Body of pancreas (tissue), 4 donors: Measurements from ENCODE around the gene CYP2W1. TPM values are rescaled to one million over a fixed set of nuclear protein-coding genes. Genes with fewer than 3 reads are reported as not detected.

ENCODE experiments used
- ATAC-seq: fragments of 150-250 bp; one replicate; pipeline ENCODE4 v1.9.1; 2016
- DNase-seq, 4 donors: peaks; one replicate each; pipeline ENCODE4 v3.0.0-alpha.2; 2019
- H3K27ac ChIP-seq, 4 donors: fragments of 200-600 bp; sonication (generic); 1 replicate in 3 of 4; 2 replicates in 1 of 4; pipeline versions ENCODE4 v1.5.1 to v1.6.1; 2016 to 2019; ENCODE audit warnings: mild to moderate bottlenecking in 1 of 4, mixed read lengths in 1 of 4, moderate library complexity in 1 of 4
- H3K27me3 ChIP-seq, 2 donors: fragments of 200-600 bp; sonication (generic); one replicate each; pipeline ENCODE4 v1.6.0; 2016; ENCODE audit warnings: mild to moderate bottlenecking in 1 of 2
- H3K36me3 ChIP-seq, 2 donors: fragments of 200-600 bp; sonication (generic); replicated peaks in 1 of 2; 2 replicates each; pipeline ENCODE4 v1.5.1; 2016; ENCODE audit warnings: low read depth in 2 of 2; ENCODE audit not compliant: insufficient read depth in 1 of 2
- H3K4me1 ChIP-seq: fragments of 200-600 bp; sonication (generic); one replicate; pipeline ENCODE4 v1.6.0; 2016
- H3K4me3 ChIP-seq, 2 donors: fragments of 200-600 bp; sonication (generic); 1 replicate in 1 of 2; 2 replicates in 1 of 2; pipeline ENCODE4 v1.5.1; 2016 to 2019
- H3K9me3 ChIP-seq, 3 donors: fragments of 200-600 bp; sonication (generic); 1 replicate in 2 of 3; 2 replicates in 1 of 3; pipeline ENCODE4 v1.5.1; 2016
- CTCF ChIP-seq, 7 experiments: fragments of 450-650 bp in 4 of 7; fragments of 200-600 bp in 3 of 7; sonication (generic) in 3 of 7; IDR thresholded peaks; one replicate each; pipeline ENCODE4 v1.5.1; 2016 to 2019; ENCODE audit warnings: antibody characterized with exemption in 7 of 7
- POLR2A ChIP-seq, 3 donors: fragments of 450-650 bp; IDR thresholded peaks; one replicate each; pipeline ENCODE4 v1.6.1; 2016; ENCODE audit warnings: antibody characterized with exemption in 3 of 3, mild to moderate bottlenecking in 2 of 3
- WGBS, 2 donors: methylation state at CpG; one replicate each; pipeline ENCODE4 v1.1.5; 2017; 5-methylcytosine and 5-hydroxymethylcytosine counted together
- intact Hi-C: fragments of 100-400 bp; cut with DNase I; formaldehyde crosslinking; loops from one replicate; pipeline ENCODE4 v1.15.1; 2023
- total RNA-seq, 2 donors: library from RNA; depleted of rRNA; stranded (reverse); fragments of >200 nt; gene quantifications; one replicate each; pipeline ENCODE4 v1.1.0, GENCODE V29; 2016

Gene CYP2W1
- total RNA-seq, 2 donors from 2014 or later = not detected

GRCh38 chr7:1018334-1018695 lies 35.3 kb downstream of the CYP2W1 start:
- H3K9me3 ChIP-seq = no peaks in the 10 kb centered on the region
- H3K36me3 ChIP-seq = no peaks in the 10 kb centered on the region
- TF ChIP-seq CTCF (IDR thresholded peaks at IDR 0.05) = no peak
- no peak for TF ChIP-seq POLR2A (IDR thresholded peaks at IDR 0.05)
- no peak overlapping the region for H3K4me3 ChIP-seq
- H3K27me3 ChIP-seq = no peaks in the 10 kb centered on the region
- H3K4me1 ChIP-seq = peaks cover 13% of the 10 kb centered on the region
- intact Hi-C loops = no loop called here
- WGBS, 2 donors = 86 to 91% methylated on average over 8 to 12 of the region's 13 CpGs
- ATAC-seq = no peak
- DNase-seq = no peak
- no peak overlapping the region for H3K27ac ChIP-seq

GRCh38 chr7:1019255-1019785 lies 36.3 kb downstream of the CYP2W1 start:
- DNase-seq (no peak), ATAC-seq (no peak)
- Histone ChIP-seq H3K27me3 (no peaks in the 10 kb centered on the region), H3K9me3 (no peaks in the 10 kb centered on the region), H3K4me3 (no peak overlapping the region), H3K36me3 (no peaks in the 10 kb centered on the region), H3K27ac (no peak overlapping the region), H3K4me1 (peaks cover 20% of the 10 kb centered on the region)
- WGBS, 2 donors = 50 to 84% methylated on average over 1 to 14 of the region's 14 CpGs
- intact Hi-C loops = no loop called here
- TF ChIP-seq POLR2A (IDR thresholded peaks at IDR 0.05) (no peak), CTCF (IDR thresholded peaks at IDR 0.05) (no peak)

GRCh38 chr7:1019789-1020610 lies 37.0 kb downstream of the CYP2W1 start:
- Histone ChIP-seq H3K4me3 (no peak overlapping the region), H3K27ac (no peak overlapping the region), H3K36me3 (no peaks in the 10 kb centered on the region), H3K4me1 (peaks cover 27% of the 10 kb centered on the region), H3K27me3 (no peaks in the 10 kb centered on the region), H3K9me3 (no peaks in the 10 kb centered on the region)
- DNase-seq (no peak), ATAC-seq (no peak)
- intact Hi-C loops = no loop called here
- TF ChIP-seq POLR2A (IDR thresholded peaks at IDR 0.05) (no peak), CTCF (IDR thresholded peaks at IDR 0.05) (no peak)
- 88 to 94% methylated on average over 23 to 40 of the region's 42 CpGs for WGBS, 2 donors

- no peak for DNase-seq
- H3K36me3 ChIP-seq = no peaks in the 10 kb centered on the region
- 0 to 71% methylated on average over 1 to 7 of the region's 7 CpGs for WGBS, 2 donors
- H3K9me3 ChIP-seq = no peaks in the 10 kb centered on the region
- peak in 3 of 7 experiments; percentile 31 to 37 (median 33) for TF ChIP-seq CTCF (IDR thresholded peaks at IDR 0.05)
- TF ChIP-seq POLR2A (IDR thresholded peaks at IDR 0.05) = no peak
- ATAC-seq = no peak
- H3K27ac ChIP-seq = no peak overlapping the region
- intact Hi-C loops = no loop called here
- H3K4me1 ChIP-seq = peaks cover 35% of the 10 kb centered on the region
- H3K27me3 ChIP-seq = no peaks in the 10 kb centered on the region
- no peak overlapping the region for H3K4me3 ChIP-seq
Observed at GRCh38 chr7:1020849-1021251, 37.9 kb downstream of the CYP2W1 start.

- no peak for DNase-seq
- Histone ChIP-seq H3K27ac (no peak overlapping the region), H3K4me1 (peaks cover 40% of the 10 kb centered on the region), H3K36me3 (no peaks in the 10 kb centered on the region), H3K27me3 (no peaks in the 10 kb centered on the region), H3K9me3 (no peaks in the 10 kb centered on the region), H3K4me3 (no peak overlapping the region)
- 53 to 58% methylated on average over 2 to 7 of the region's 7 CpGs for WGBS, 2 donors
- no peak for TF ChIP-seq CTCF (IDR thresholded peaks at IDR 0.05)
- TF ChIP-seq POLR2A (IDR thresholded peaks at IDR 0.05) = no peak
- no peak for ATAC-seq
- intact Hi-C loops = no loop called here
Observed at GRCh38 chr7:1021366-1021765, 38.4 kb downstream of the CYP2W1 start.
